Loucy (cell line): ENCODE data around the gene RRP1.

Experiments
- EZH2phosphoT487 ChIP-seq: fragments of 200-600 bp; IDR thresholded peaks from 2 replicates; pipeline ENCODE4 v1.6.1; 2018; ENCODE audit warnings: antibody characterized with exemption, mild to moderate bottlenecking, moderate library complexity, borderline replicate concordance
- TF ChIP-seq, protein P1 (sequence below): fragments of 200-600 bp; sonication (generic); conservative IDR thresholded peaks from 2 replicates; pipeline ENCODE4 v1.5.1; 2014; ENCODE audit warnings: mild to moderate bottlenecking, antibody characterized with exemption, low read length

DNA sequence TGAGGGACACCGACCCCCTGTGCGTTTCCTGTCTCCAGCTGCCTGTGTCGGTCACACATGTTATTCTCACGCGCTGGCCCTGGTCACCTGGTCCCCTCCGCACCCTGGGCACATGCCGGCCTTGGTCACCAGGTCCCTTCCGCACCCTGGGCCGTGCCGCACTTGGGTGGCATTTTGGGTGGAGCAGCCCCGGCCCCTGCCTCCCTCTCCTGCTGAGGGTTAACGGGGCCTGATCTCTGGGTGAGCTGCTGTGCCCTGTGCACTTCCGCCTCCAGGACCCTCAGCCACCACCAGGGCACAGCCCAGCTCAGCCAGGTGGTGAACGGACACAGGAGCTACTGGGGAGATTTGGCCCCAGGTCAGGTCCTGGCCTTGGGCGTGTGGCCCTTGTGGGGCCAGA is 26.6 kb downstream of the RRP1 start:
- TF ChIP-seq, protein P1, sequence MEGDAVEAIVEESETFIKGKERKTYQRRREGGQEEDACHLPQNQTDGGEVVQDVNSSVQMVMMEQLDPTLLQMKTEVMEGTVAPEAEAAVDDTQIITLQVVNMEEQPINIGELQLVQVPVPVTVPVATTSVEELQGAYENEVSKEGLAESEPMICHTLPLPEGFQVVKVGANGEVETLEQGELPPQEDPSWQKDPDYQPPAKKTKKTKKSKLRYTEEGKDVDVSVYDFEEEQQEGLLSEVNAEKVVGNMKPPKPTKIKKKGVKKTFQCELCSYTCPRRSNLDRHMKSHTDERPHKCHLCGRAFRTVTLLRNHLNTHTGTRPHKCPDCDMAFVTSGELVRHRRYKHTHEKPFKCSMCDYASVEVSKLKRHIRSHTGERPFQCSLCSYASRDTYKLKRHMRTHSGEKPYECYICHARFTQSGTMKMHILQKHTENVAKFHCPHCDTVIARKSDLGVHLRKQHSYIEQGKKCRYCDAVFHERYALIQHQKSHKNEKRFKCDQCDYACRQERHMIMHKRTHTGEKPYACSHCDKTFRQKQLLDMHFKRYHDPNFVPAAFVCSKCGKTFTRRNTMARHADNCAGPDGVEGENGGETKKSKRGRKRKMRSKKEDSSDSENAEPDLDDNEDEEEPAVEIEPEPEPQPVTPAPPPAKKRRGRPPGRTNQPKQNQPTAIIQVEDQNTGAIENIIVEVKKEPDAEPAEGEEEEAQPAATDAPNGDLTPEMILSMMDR: no peak
- TF ChIP-seq EZH2phosphoT487: no peak
